Limb (tissue), 2 donors: ENCODE data around the gene COL7A1.

Experiments
- DNase-seq, 2 donors: peaks; one replicate each; pipeline ENCODE4 v3.0.0-alpha.2; 2016; ENCODE audit errors: extremely low spot score in 2 of 2

Gene COL7A1

GRCh38 chr3:48595075-48595525, at the start of gene COL7A1:
Gene COL7A1, minus strand, starts transcription at chr3:48595329. Its CDS starts 170 bp downstream, at chr3:48595159.
- DNase-seq = peak in 1 of 2 donors; percentile 48

DNA sequence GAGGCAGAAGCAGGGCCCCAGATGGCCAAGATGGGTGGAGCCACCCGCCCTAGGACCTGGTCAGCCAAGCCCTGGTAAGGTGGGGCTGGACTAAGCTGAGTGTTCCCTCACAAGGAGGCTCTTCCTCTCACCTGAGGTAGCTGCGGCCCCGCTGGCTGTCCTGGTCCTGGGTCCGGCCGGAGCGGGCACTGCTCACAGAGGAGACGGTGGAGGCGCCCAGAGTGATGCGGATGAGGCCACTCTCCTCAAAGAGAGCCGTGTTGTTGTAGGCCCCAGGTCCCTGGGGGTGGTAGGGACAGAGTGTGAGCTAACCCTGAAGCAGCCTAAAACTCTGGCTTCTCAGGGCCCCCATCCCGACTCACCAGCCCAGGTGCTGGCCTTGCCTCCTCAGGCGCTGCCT, 47.5 kb upstream of the COL7A1 start:
- DNase-seq = no peak

GRCh38 chr3:48641396-48641795, 46.3 kb upstream of the COL7A1 start:
- no peak for DNase-seq

GRCh38 chr3:48639944-48640606, 44.9 kb upstream of the COL7A1 start:
- no peak for DNase-seq

- DNase-seq = no peak
These were observed 42.2 kb upstream of the COL7A1 start for GRCh38 chr3:48637305-48637704.

GRCh38 chr3:48636149-48636655, 41.1 kb upstream of the COL7A1 start:
- DNase-seq = no peak

GRCh38 chr3:48635222-48636021, 40.3 kb upstream of the COL7A1 start, which contains the start of gene SLC26A6:
Gene SLC26A6, minus strand, starts transcription at chr3:48635461. Its CDS starts 68 bp downstream, at chr3:48635393.
- DNase-seq = peak; percentile 95 to 98

- peak in 1 of 2 donors; percentile 18 for DNase-seq
These were observed 39.6 kb upstream of the COL7A1 start for GRCh38 chr3:48634661-48635221.

DNA sequence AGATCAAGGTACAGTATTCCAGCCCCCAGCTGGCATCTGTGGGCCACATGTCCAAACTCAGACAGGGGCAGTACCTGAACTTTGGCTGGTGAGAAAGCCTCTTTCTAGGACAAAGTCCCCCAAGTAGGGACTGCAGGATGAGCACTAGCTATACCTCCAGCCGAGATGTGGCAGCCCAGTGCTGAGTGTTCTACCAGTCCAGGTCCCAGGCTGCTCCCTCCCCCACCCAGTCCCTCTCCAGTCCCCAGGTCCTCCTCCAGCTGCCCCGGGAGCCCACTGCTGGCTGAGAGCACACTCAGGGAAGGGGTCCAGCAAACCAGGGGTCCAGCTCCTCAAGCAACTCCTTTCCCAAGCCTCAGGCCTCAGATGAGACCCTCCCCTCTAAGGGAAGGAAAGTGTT, 38.6 kb upstream of the COL7A1 start:
- no peak for DNase-seq

DNA sequence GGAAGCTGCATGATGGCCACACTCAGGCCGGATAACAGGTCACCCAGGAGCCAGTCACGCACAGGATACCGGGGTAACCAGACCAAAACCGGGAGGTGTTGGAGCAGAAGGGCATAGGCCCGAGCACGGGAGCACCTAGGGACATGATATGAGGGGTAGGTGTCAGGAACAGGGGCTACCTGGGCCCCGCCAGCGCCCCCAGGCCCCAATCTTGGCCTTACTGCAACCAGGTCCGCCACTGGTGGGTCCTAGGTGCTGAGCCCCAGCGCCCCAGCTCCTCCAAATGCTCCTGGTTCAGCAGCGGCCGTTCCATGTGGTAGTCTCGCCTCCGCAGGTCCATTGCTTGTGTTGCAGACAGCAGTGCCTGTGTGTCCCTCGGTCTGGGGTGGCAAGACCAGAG, 38.1 kb upstream of the COL7A1 start:
- no peak for DNase-seq

- DNase-seq = no peak
These were observed 36.7 kb upstream of the COL7A1 start for GRCh38 chr3:48631516-48632448.

GRCh38 chr3:48630833-48631232, 35.7 kb upstream of the COL7A1 start:
- DNase-seq = no peak

DNA sequence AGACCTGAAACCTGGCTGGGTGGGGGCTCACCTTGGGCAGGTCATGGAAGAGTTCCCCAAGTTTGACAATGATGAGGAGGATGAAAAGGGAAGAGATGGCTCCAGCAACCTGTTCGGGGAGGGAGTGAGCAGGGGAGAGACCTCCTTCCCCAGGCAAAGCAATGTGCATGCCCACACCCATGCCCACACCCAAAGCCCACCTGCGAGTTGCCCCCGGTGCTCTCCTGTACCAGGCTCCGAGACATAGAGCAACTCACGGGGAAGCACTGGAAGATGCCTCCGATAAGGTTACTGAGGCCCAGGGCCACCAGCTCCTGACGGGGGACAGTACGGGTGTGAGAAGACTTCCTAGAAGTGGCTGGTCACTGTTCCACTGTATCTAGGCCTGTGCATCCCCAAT, 35.3 kb upstream of the COL7A1 start:
- no peak for DNase-seq

- no peak for DNase-seq
These were observed 34.8 kb upstream of the COL7A1 start for GRCh38 chr3:48629894-48630293.

- no peak for DNase-seq
These were observed 33.3 kb upstream of the COL7A1 start for GRCh38 chr3:48628277-48629017.

DNA sequence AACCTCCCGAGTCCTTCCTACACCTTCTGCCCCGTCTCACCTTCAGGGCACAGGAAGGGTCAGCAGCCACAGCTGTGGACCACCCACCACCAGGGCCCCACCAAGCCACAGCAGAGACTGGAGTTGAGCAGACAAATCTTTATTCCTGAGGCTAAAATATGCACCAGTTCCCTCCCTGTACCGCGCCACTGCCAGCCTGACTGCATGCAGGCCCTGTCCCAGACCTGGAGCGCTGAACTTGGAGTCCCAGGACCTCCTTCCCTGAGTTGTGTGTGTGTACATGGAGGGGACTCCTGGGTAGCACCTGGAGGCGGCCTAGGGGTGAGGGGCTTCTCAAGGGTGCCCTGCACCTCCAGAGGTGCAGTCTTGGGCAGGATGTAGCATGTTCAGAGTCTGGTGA, 30.5 kb upstream of the COL7A1 start:
- no peak for DNase-seq

GRCh38 chr3:48624767-48625166, 29.6 kb upstream of the COL7A1 start:
- DNase-seq = no peak

DNA sequence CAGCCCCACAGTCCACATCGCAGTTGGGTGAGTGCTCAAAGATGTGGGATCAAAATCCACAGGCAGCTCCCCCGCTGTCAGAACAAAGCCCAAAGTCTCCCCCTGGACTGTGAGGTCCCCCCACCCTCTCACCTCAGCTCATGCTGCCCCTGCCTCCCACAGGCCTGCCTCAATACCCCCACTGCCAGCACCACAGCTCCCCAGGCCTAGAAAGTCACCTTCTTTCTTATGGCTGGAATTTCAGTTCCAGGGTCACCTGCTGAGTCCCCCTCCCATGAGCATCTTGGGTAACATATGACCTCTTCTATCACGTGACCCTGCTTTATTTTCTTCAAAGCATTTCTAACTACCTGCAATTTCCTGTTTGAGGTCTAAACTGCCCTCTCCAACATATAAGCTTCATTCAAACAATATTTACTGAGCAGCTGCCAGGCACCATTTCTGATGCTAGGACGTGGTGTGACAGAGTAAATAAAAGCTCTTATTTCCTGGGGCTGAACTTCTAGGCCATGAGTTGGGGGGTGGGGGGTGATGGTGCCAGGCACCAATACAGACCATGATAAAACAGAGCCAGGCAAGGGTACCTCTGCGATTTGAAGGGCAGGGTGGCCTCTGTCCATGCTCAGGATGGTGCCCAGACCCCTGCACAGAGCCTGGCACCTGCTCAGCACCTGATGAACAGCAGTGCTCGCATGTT, 28.9 kb upstream of the COL7A1 start:
- no peak for DNase-seq

DNA sequence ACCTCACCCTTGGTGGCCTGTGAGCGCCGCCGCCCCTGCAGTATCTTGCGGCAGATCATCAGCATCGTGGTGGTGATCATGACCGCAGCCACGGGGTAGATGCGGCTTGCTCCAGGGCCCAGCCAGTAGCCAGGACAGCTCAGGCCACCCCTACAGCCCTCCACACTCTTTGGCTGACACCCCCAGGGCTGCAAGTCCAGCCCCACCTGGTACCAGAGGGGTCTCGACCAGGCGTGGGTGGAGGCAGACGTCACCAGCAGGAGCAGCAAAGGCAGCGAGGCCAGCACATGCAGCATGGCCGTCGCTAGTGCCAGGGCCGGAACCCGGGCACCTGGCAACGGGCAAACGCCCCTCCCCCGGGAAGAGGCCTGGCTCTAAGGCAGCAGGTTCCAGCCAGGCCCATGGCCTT, 26.3 kb upstream of the COL7A1 start, which contains the start of gene TMEM89:
TSS of gene TMEM89 (minus strand) at position 309 of the 409 bp plus-strand sequence. CDS start at position 296, 13 bp downstream.
- DNase-seq = no peak
